Measurements from ENCODE around the gene METTL23.
A peak's percentile ranks its signal among the peaks of the same experiment; 100 is the strongest.

Gene METTL23

DNA sequence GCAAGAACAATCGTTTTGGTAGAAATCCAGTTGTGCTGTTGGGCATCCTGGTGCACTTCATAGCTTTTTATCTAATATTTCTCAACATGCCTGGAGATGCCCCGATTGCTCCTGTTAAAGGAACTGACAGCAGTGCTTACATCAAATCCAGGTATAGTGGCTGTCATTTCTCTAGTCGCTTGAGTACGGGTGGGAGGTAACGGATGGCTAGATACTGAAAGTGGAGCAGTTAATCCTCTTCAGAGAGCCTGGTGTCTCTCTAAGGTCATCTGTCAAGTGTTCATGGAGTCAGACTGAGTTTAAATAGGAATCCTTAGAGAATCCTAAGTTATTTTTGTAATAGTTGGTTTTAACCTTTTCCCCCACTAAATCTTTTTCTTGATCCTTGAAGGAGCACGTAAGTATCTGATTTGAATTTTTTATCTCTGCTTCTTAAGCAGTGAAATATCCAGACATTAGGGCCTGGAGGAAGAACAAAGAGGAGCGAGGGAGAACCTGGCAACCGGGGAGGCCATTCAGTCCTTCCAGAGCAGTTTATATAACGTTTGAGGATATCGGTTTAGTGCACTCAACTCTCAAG, 48.5 kb downstream of the METTL23 start:
- Histone ChIP-seq H3K79me2 (ENCODE audit: insufficient read depth, low read length) (no peaks in the 10 kb centered on the region), H3F3A (ENCODE audit: low read depth) (no peaks in the 10 kb centered on the region), H3K4me2 (ENCODE audit: low read depth, low read length, poor library complexity, severe bottlenecking) (no peak overlapping the region), H4K20me1 (ENCODE audit: insufficient read depth, low read length, poor library complexity, severe bottlenecking) (no peaks in the 10 kb centered on the region), H3K9me2 (replicated peaks; ENCODE audit: low read depth, low read length) (no peaks in the 10 kb centered on the region), H3K9ac (ENCODE audit: low read depth, low read length, poor library complexity, severe bottlenecking) (no peak overlapping the region), H3K9me3 (ENCODE audit: insufficient read depth, low read depth, low read length) (no peaks in the 10 kb centered on the region), H2AFZ (ENCODE audit: low read length) (no peak overlapping the region), H3K4me3 (ENCODE audit: low read length, poor library complexity, severe bottlenecking) (no peak overlapping the region), H3K4me1 (ENCODE audit: insufficient read depth, low read length, poor library complexity, severe bottlenecking) (peaks cover 9% of the 10 kb centered on the region), H3K36me3 (ENCODE audit: insufficient read depth, low read length) (peaks cover 30% of the 10 kb centered on the region; the same call in 1 of the 2 replicates), H3K27me3 (ENCODE audit: insufficient read depth, low read length, poor library complexity, severe bottlenecking) (no peaks in the 10 kb centered on the region)
- TF ChIP-seq EZH2phosphoT487 (IDR thresholded peaks at IDR 0.05; ENCODE audit: borderline replicate concordance): no peak
- TF ChIP-seq, protein P1, sequence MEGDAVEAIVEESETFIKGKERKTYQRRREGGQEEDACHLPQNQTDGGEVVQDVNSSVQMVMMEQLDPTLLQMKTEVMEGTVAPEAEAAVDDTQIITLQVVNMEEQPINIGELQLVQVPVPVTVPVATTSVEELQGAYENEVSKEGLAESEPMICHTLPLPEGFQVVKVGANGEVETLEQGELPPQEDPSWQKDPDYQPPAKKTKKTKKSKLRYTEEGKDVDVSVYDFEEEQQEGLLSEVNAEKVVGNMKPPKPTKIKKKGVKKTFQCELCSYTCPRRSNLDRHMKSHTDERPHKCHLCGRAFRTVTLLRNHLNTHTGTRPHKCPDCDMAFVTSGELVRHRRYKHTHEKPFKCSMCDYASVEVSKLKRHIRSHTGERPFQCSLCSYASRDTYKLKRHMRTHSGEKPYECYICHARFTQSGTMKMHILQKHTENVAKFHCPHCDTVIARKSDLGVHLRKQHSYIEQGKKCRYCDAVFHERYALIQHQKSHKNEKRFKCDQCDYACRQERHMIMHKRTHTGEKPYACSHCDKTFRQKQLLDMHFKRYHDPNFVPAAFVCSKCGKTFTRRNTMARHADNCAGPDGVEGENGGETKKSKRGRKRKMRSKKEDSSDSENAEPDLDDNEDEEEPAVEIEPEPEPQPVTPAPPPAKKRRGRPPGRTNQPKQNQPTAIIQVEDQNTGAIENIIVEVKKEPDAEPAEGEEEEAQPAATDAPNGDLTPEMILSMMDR (conservative IDR thresholded peaks at IDR 0.05; ENCODE audit: low read length): no peak

DNA sequence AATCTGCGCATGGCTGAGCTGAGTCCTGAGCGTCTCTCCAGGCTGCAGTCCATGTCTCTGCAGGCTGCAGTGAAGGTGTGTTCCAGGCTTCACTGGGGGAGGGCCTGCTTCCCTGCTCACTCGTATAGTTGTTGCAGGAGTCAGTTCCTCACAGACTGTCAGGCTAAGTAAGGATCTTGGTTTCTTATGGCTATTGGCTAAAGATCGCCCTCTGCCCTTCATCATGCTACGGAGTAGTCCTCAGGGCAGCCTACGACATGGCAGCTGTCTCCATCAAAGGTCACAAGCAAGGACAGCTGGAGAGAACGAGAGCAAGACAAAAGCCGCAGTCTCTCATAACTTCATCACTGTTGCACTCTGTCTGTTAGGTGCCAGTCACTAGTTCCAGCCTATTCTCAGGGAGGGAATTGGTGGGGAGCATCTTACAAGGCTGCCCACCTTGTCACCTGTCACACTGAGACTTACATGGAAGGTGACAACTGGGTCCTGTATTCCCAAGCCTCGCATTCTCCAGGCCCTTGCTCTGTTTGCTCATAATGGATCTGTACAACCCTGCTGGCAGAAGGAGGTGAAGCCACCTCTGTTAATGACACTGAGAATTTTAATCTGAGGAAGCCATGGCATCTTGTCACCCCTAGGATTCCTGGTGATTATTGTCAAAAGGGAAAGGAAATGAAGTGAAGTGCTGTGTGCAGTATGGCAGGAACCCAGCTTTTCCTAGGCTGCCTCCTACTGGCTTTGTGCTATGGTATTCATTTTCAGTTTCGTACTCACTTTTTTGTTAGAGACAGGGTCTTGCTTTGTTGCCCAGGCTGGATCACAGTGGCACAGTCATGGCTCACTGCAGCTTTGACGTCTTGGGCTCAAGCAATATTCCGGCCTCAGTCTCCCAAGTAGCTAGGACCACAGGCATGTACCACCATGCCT, 54.7 kb downstream of the METTL23 start:
- H3K27me3 ChIP-seq (ENCODE audit: insufficient read depth, low read length, poor library complexity, severe bottlenecking): no peaks in the 10 kb centered on the region
- no peak overlapping the region for H3K9ac ChIP-seq (ENCODE audit: low read depth, low read length, poor library complexity, severe bottlenecking)
- no peaks in the 10 kb centered on the region for H3F3A ChIP-seq (ENCODE audit: low read depth)
- H3K36me3 ChIP-seq (ENCODE audit: insufficient read depth, low read length): peaks cover 24% of the 10 kb centered on the region; the same call in 1 of the 2 replicates
- H2AFZ ChIP-seq (ENCODE audit: low read length): no peak overlapping the region
- H3K4me1 ChIP-seq (ENCODE audit: insufficient read depth, low read length, poor library complexity, severe bottlenecking): no peaks in the 10 kb centered on the region
- no peak for TF ChIP-seq EZH2phosphoT487 (IDR thresholded peaks at IDR 0.05; ENCODE audit: borderline replicate concordance)
- TF ChIP-seq, protein P1 (conservative IDR thresholded peaks at IDR 0.05; ENCODE audit: low read length): peak; percentile 30; the same call in 1 of the 2 replicates
- no peak overlapping the region for H3K4me3 ChIP-seq (ENCODE audit: low read length, poor library complexity, severe bottlenecking)
- H3K9me3 ChIP-seq (ENCODE audit: insufficient read depth, low read depth, low read length): no peaks in the 10 kb centered on the region
- no peaks in the 10 kb centered on the region for H4K20me1 ChIP-seq (ENCODE audit: insufficient read depth, low read length, poor library complexity, severe bottlenecking)
- H3K9me2 ChIP-seq (replicated peaks; ENCODE audit: low read depth, low read length): no peaks in the 10 kb centered on the region
- H3K4me2 ChIP-seq (ENCODE audit: low read depth, low read length, poor library complexity, severe bottlenecking): no peak overlapping the region
- H3K79me2 ChIP-seq (ENCODE audit: insufficient read depth, low read length): no peaks in the 10 kb centered on the region

DNA sequence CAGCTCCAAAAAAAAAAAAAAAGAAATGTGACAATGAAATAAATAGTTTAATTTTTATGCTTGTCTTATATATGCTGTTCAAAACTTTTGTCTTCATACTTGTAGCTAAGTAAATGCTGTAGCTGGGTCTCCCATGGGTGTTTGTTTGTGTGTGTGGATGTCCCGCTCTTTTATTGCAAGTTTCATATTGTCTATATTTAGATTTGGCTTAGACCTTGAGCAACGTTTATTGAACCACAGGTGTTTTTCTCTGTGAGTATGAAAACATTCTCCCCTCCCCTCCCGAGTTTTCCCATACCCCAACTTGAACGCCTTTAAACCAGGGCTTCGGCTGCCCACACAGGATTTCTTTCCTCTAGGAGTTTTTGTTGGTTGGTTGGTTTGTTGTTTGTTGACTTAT, 56.5 kb downstream of the METTL23 start:
- no peaks in the 10 kb centered on the region for H3F3A ChIP-seq (ENCODE audit: low read depth)
- no peaks in the 10 kb centered on the region for H4K20me1 ChIP-seq (ENCODE audit: insufficient read depth, low read length, poor library complexity, severe bottlenecking)
- H3K79me2 ChIP-seq (ENCODE audit: insufficient read depth, low read length): no peaks in the 10 kb centered on the region
- H2AFZ ChIP-seq (ENCODE audit: low read length): no peak overlapping the region
- no peak for TF ChIP-seq EZH2phosphoT487 (IDR thresholded peaks at IDR 0.05; ENCODE audit: borderline replicate concordance)
- TF ChIP-seq, protein P1 (conservative IDR thresholded peaks at IDR 0.05; ENCODE audit: low read length): no peak
- H3K4me1 ChIP-seq (ENCODE audit: insufficient read depth, low read length, poor library complexity, severe bottlenecking): peaks cover 6% of the 10 kb centered on the region
- peaks cover 13% of the 10 kb centered on the region; the same call in 1 of the 2 replicates for H3K36me3 ChIP-seq (ENCODE audit: insufficient read depth, low read length)
- no peak overlapping the region for H3K4me3 ChIP-seq (ENCODE audit: low read length, poor library complexity, severe bottlenecking)
- H3K9me2 ChIP-seq (replicated peaks; ENCODE audit: low read depth, low read length): no peaks in the 10 kb centered on the region
- no peak overlapping the region for H3K9ac ChIP-seq (ENCODE audit: low read depth, low read length, poor library complexity, severe bottlenecking)
- no peak overlapping the region for H3K4me2 ChIP-seq (ENCODE audit: low read depth, low read length, poor library complexity, severe bottlenecking)
- H3K27me3 ChIP-seq (ENCODE audit: insufficient read depth, low read length, poor library complexity, severe bottlenecking): no peaks in the 10 kb centered on the region
- no peaks in the 10 kb centered on the region for H3K9me3 ChIP-seq (ENCODE audit: insufficient read depth, low read depth, low read length)
